ENCODE measurements around the gene PUDP.

PUDP gene

GRCh38 chrX:7147413-7147977 lies 458 bp downstream of the PUDP start, which contains the start of gene STS:
Gene STS, plus strand, starts transcription at chrX:7147712. Its CDS starts 105,488 bp downstream, at chrX:7253200.
- Histone ChIP-seq H3K27ac (peak within 1 kb of the TSS; percentile 68), H3K79me2 (ENCODE audit: insufficient read depth, low read depth) (peaks cover 14% of the 10 kb centered on the region; the same call in 1 of the 2 replicates), H3K36me3 (ENCODE audit: insufficient read depth) (no peaks in the 10 kb centered on the region), H3K9ac (peak within 1 kb of the TSS; percentile 76), H3K4me3 (IDR thresholded peaks at IDR 0.05; ENCODE audit: insufficient read depth, low read depth, low read length) (no peak within 1 kb of the TSS), H3K27me3 (ENCODE audit: insufficient read depth, low read depth) (no peaks in the 10 kb centered on the region), H3K4me2 (peak within 1 kb of the TSS; percentile 68), H4K20me1 (ENCODE audit: insufficient read depth) (no peaks in the 10 kb centered on the region), H2AFZ (ENCODE audit: low read depth) (peak within 1 kb of the TSS; percentile 90), H3K4me1 (ENCODE audit: low read depth, poor library complexity, severe bottlenecking) (no peaks in the 10 kb centered on the region)
- TF ChIP-seq CTCF (conservative IDR thresholded peaks at IDR 0.05; ENCODE audit: low read depth, low read length): no peak

- TF ChIP-seq CTCF (conservative IDR thresholded peaks at IDR 0.05; ENCODE audit: low read depth, low read length): no peak
- Histone ChIP-seq H3K4me1 (ENCODE audit: low read depth, poor library complexity, severe bottlenecking) (no peaks in the 10 kb centered on the region), H3K9ac (peak overlapping the region; percentile 76), H3K36me3 (ENCODE audit: insufficient read depth) (no peaks in the 10 kb centered on the region), H2AFZ (ENCODE audit: low read depth) (peak overlapping the region; percentile 49), H3K4me3 (IDR thresholded peaks at IDR 0.05; ENCODE audit: insufficient read depth, low read depth, low read length) (no peak overlapping the region), H4K20me1 (ENCODE audit: insufficient read depth) (no peaks in the 10 kb centered on the region), H3K79me2 (ENCODE audit: insufficient read depth, low read depth) (peaks cover 14% of the 10 kb centered on the region; the same call in 1 of the 2 replicates), H3K27ac (peak overlapping the region; percentile 68), H3K27me3 (ENCODE audit: insufficient read depth, low read depth) (no peaks in the 10 kb centered on the region), H3K4me2 (peak overlapping the region; percentile 68)
These were observed 1.1 kb downstream of the PUDP start for GRCh38 chrX:7146703-7147412.

GRCh38 chrX:7146020-7146702 lies 1.8 kb downstream of the PUDP start:
- no peak overlapping the region for H2AFZ ChIP-seq (ENCODE audit: low read depth)
- no peaks in the 10 kb centered on the region for H3K36me3 ChIP-seq (ENCODE audit: insufficient read depth)
- no peak overlapping the region for H3K9ac ChIP-seq
- H3K79me2 ChIP-seq (ENCODE audit: insufficient read depth, low read depth): peaks cover 14% of the 10 kb centered on the region; the same call in 1 of the 2 replicates
- no peaks in the 10 kb centered on the region for H3K27me3 ChIP-seq (ENCODE audit: insufficient read depth, low read depth)
- peak overlapping the region; percentile 68 for H3K4me2 ChIP-seq
- no peak for TF ChIP-seq CTCF (conservative IDR thresholded peaks at IDR 0.05; ENCODE audit: low read depth, low read length)
- H3K4me3 ChIP-seq (IDR thresholded peaks at IDR 0.05; ENCODE audit: insufficient read depth, low read depth, low read length): no peak overlapping the region
- H3K27ac ChIP-seq: no peak overlapping the region
- no peaks in the 10 kb centered on the region for H3K4me1 ChIP-seq (ENCODE audit: low read depth, poor library complexity, severe bottlenecking)
- H4K20me1 ChIP-seq (ENCODE audit: insufficient read depth): no peaks in the 10 kb centered on the region

- no peak overlapping the region for H2AFZ ChIP-seq (ENCODE audit: low read depth)
- no peaks in the 10 kb centered on the region for H3K4me1 ChIP-seq (ENCODE audit: low read depth, poor library complexity, severe bottlenecking)
- no peak overlapping the region for H3K4me2 ChIP-seq
- no peaks in the 10 kb centered on the region for H3K27me3 ChIP-seq (ENCODE audit: insufficient read depth, low read depth)
- no peaks in the 10 kb centered on the region for H3K36me3 ChIP-seq (ENCODE audit: insufficient read depth)
- TF ChIP-seq CTCF (conservative IDR thresholded peaks at IDR 0.05; ENCODE audit: low read depth, low read length): no peak
- no peak overlapping the region for H3K27ac ChIP-seq
- no peak overlapping the region for H3K4me3 ChIP-seq (IDR thresholded peaks at IDR 0.05; ENCODE audit: insufficient read depth, low read depth, low read length)
- H3K9ac ChIP-seq: no peak overlapping the region
- peaks cover 14% of the 10 kb centered on the region; the same call in 1 of the 2 replicates for H3K79me2 ChIP-seq (ENCODE audit: insufficient read depth, low read depth)
- no peaks in the 10 kb centered on the region for H4K20me1 ChIP-seq (ENCODE audit: insufficient read depth)
These were observed 2.5 kb downstream of the PUDP start for GRCh38 chrX:7145454-7145853.

All from KMS-11 (cell line).